ENCODE results near the gene SLFN12L.

GRCh38 chr17:35496451-35497290, 40.8 kb downstream of the SLFN12L start:
- TF ChIP-seq CTCF (IDR thresholded peaks at IDR 0.05 in 8 of 11, conservative IDR thresholded peaks at IDR 0.05 in 3 of 11) (no peak), POLR2AphosphoS5 (IDR thresholded peaks at IDR 0.05) (no peak), POLR2A (IDR thresholded peaks at IDR 0.05) (no peak)

All from spleen (tissue), 7 donors.